Effector memory CD4-positive, alpha-beta T cell (primary cell): ENCODE data around the gene NHP2.
A peak's percentile ranks its signal among the peaks of the same experiment; 100 is the strongest.

Experiments used
- DNase-seq, 3 donors: peaks; one replicate each; pipeline ENCODE4 v3.0.0-alpha.2; 2020
- H3K27ac ChIP-seq: 2 replicates; pipeline ENCODE4 v1.7.0; 2013; ENCODE audit warnings: mild to moderate bottlenecking, low read length, moderate library complexity; ENCODE audit not compliant: insufficient read depth, poor library complexity, severe bottlenecking
- H3K27me3 ChIP-seq: replicated peaks from 2 replicates; pipeline ENCODE4 v1.7.0; 2013; ENCODE audit warnings: mild to moderate bottlenecking, low read length; ENCODE audit not compliant: insufficient read depth, control insufficient read depth, poor library complexity, severe bottlenecking
- H3K36me3 ChIP-seq: 2 replicates; pipeline ENCODE4 v1.7.0; 2013; ENCODE audit warnings: mild to moderate bottlenecking, low read length, moderate library complexity; ENCODE audit not compliant: control insufficient read depth, insufficient read depth
- H3K4me1 ChIP-seq: 2 replicates; pipeline ENCODE4 v1.7.0; 2013; ENCODE audit warnings: low read length, mild to moderate bottlenecking; ENCODE audit not compliant: control insufficient read depth, insufficient read depth, poor library complexity, severe bottlenecking
- H3K4me3 ChIP-seq: 2 replicates; pipeline ENCODE4 v1.7.0; 2013; ENCODE audit warnings: low read length, low read depth, mild to moderate bottlenecking; ENCODE audit not compliant: insufficient read depth, poor library complexity, severe bottlenecking
- H3K9me3 ChIP-seq: 2 replicates; pipeline ENCODE4 v1.7.0; 2013; ENCODE audit warnings: mild to moderate bottlenecking, low read length, moderate library complexity; ENCODE audit not compliant: control insufficient read depth

Gene NHP2

GRCh38 chr5:178115136-178115813 is 38.4 kb downstream of the NHP2 start:
- Histone ChIP-seq H3K27me3 (no peaks in the 10 kb centered on the region), H3K9me3 (no peaks in the 10 kb centered on the region), H3K4me3 (no peak overlapping the region), H3K27ac (no peak overlapping the region), H3K36me3 (no peaks in the 10 kb centered on the region), H3K4me1 (peaks cover 37% of the 10 kb centered on the region)
- DNase-seq = no peak

DNA sequence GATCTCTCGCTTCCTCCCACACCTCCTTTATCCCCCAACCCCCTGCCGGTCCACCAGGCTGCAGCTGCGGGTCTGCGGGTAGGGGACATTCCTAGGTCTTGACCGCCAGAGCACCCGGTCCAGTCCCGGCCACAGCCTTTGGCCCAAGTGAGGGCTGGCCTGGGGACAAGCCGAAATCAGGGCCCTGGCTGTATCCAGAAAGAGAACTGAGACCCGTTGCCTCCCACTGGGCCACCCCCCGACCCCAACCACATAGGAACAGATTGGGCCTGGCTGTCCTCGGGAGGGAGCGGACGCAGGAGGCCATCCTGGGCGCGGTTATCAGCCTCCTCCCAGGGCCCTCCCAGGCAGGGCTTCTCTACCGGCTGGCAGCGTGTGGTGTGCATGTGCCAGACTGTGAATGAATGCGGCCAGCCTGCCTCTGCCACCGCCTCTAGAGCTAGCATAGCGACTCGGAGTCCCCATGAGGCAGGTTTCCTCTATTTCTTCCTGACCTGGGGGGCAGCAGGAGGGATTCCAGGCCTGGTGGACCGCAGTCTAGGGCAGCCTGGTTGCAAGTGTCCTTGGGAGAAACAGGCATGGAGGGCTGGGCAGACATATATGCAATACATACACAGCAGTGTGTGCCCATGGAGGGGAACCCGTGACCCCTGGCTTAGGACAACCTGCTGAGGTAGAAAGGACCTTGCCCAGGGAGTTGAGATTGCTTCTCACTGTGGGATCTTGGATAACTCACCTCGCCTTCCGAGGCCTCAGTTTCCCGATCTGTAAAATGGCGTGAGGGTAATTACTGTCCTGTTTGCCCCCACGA is 39.2 kb downstream of the NHP2 start:
- Histone ChIP-seq H3K27me3 (no peaks in the 10 kb centered on the region), H3K4me3 (peak overlapping the region; percentile 76), H3K4me1 (peaks cover 37% of the 10 kb centered on the region), H3K9me3 (no peaks in the 10 kb centered on the region), H3K27ac (peak overlapping the region; percentile 43), H3K36me3 (no peaks in the 10 kb centered on the region)
- DNase-seq = peak in 2 of 3 donors; percentile 18 to 53

DNA sequence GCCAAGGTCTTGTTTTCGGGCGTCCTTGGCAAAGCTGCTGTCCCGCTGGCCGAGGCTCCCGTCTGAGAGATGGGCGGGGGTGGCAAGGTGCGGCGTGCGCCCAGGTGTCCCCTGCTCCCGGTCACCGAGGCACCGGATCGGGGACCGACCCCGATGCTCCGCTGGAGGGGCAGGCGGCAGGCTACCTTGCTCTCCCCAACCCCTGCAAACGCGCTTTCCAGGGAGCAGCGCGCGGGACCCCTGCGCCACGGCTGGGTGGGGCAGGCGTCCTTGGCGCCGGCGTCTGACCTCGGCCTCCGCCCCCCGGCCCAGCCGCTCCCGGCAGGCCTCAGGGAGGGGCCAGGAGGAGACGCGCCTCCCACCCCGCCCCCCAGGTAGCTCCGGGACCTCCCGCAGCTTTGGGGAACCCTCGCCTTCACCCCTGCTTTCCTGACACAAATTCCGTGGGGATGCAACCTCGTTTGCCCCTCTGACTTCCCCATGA is 39.8 kb downstream of the NHP2 start:
- H3K36me3 ChIP-seq = no peaks in the 10 kb centered on the region
- H3K9me3 ChIP-seq = no peaks in the 10 kb centered on the region
- peaks cover 37% of the 10 kb centered on the region for H3K4me1 ChIP-seq
- H3K27ac ChIP-seq = peak overlapping the region; percentile 42
- H3K4me3 ChIP-seq = peak overlapping the region; percentile 76
- no peaks in the 10 kb centered on the region for H3K27me3 ChIP-seq
- no peak for DNase-seq

GRCh38 chr5:178113141-178113787 is 40.4 kb downstream of the NHP2 start, which contains the start of gene N4BP3:
N4BP3 (plus strand) TSS chr5:178113532; CDS start chr5:178119584, 6,052 bp downstream.
- H3K27me3 ChIP-seq = no peaks in the 10 kb centered on the region
- peak within 1 kb of the TSS; percentile 42 for H3K27ac ChIP-seq
- peak; percentile 73 to 81 (median 74) for DNase-seq
- peaks cover 37% of the 10 kb centered on the region for H3K4me1 ChIP-seq
- H3K36me3 ChIP-seq = no peaks in the 10 kb centered on the region
- no peaks in the 10 kb centered on the region for H3K9me3 ChIP-seq
- peak within 1 kb of the TSS; percentile 76 for H3K4me3 ChIP-seq

GRCh38 chr5:178112545-178112944 is 41.1 kb downstream of the NHP2 start:
- Histone ChIP-seq H3K27me3 (no peaks in the 10 kb centered on the region), H3K9me3 (no peaks in the 10 kb centered on the region), H3K4me3 (no peak overlapping the region), H3K4me1 (peaks cover 37% of the 10 kb centered on the region), H3K36me3 (no peaks in the 10 kb centered on the region), H3K27ac (no peak overlapping the region)
- DNase-seq = no peak

GRCh38 chr5:178111925-178112324 is 41.8 kb downstream of the NHP2 start:
- no peak overlapping the region for H3K4me3 ChIP-seq
- no peaks in the 10 kb centered on the region for H3K9me3 ChIP-seq
- H3K27me3 ChIP-seq = no peaks in the 10 kb centered on the region
- no peak for DNase-seq
- no peak overlapping the region for H3K27ac ChIP-seq
- no peaks in the 10 kb centered on the region for H3K36me3 ChIP-seq
- peaks cover 32% of the 10 kb centered on the region for H3K4me1 ChIP-seq

DNA sequence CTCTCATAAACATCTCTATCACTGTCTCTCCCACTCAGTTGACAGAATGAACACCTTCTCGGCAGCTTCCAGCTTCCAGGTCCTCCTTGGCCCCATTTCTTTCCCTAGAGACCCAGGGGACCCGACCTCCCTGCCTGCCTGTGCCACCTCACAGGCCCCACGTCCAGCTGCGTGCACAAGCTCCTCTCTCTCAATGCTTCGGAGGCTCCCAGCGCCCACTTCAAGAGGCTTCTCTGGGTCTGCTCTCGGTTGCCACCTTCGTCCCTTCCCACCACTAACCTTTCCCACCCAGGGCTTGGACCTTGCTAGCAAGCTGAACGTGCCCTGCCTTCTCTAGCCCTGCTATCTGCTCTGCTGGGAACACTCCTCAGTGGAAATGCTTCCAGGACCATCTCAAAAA is 43.2 kb downstream of the NHP2 start:
- Histone ChIP-seq H3K4me1 (peaks cover 18% of the 10 kb centered on the region), H3K27ac (no peak overlapping the region), H3K36me3 (no peaks in the 10 kb centered on the region), H3K27me3 (no peaks in the 10 kb centered on the region), H3K9me3 (no peaks in the 10 kb centered on the region), H3K4me3 (no peak overlapping the region)
- DNase-seq = no peak

DNA sequence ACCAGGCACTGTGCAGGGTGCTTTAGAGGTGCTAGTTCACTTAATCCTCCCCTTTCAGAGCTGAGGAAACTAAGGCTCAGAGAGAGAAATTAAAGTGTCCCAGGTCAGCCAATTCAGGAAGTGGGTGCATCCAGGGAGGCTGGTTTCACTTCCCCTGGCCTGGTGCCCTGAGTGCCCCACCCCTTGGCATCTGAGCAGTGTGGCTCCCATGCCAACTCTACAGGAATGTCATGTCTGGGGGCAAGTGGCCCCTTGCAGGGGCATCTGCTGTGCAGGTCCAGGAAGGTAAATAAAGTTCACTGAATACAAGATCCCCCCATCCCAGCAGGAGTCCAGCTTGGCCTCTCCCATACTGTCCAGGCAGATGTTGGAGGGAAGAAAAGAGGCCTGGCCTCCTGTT is 44.7 kb downstream of the NHP2 start:
- no peak overlapping the region for H3K4me3 ChIP-seq
- H3K9me3 ChIP-seq = no peaks in the 10 kb centered on the region
- H3K27ac ChIP-seq = no peak overlapping the region
- H3K27me3 ChIP-seq = no peaks in the 10 kb centered on the region
- H3K36me3 ChIP-seq = no peaks in the 10 kb centered on the region
- peaks cover 2% of the 10 kb centered on the region for H3K4me1 ChIP-seq
- DNase-seq = no peak

DNA sequence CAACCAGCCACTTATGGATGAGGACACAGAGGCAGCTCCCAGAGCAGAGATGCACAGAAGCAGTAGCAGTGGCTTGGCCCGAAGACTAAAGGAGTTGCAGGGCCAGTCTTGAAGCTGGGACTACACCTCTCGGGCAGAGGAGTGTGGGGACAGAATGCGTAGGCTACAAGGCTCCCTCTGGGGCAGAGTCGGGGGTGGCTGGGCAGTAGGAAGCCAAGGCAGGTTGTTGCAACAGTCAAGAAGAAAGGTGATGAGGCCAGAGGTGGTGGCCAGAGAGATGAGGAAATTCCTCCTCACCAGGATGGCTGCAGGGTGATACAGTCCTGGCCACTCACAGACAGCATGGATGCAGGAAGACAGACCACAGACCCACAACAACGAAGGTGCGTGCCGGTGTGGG is 45.2 kb downstream of the NHP2 start:
- Histone ChIP-seq H3K4me1 (no peaks in the 10 kb centered on the region), H3K27me3 (no peaks in the 10 kb centered on the region), H3K9me3 (no peaks in the 10 kb centered on the region), H3K36me3 (no peaks in the 10 kb centered on the region), H3K27ac (no peak overlapping the region), H3K4me3 (no peak overlapping the region)
- DNase-seq = no peak
